PC-3 (cell line): ENCODE measurements around the gene MSI2.

Experiments used
- CTCF ChIP-seq: fragments of 300-600 bp; sonication (generic); conservative IDR thresholded peaks from 2 replicates; pipeline ENCODE4 v1.5.1; 2017; ENCODE audit warnings: antibody characterized with exemption, low read depth, mild to moderate bottlenecking, low read length
- EZH2 ChIP-seq: fragments of 300-600 bp; sonication (generic); IDR thresholded peaks from one replicate; pipeline ENCODE4 v1.6.1; 2017; ENCODE audit warnings: antibody characterized with exemption, mild to moderate bottlenecking, low read length; ENCODE audit not compliant: unreplicated experiment

- no peak for TF ChIP-seq CTCF
- no peak for TF ChIP-seq EZH2
Observed at GRCh38 chr17:57481910-57482391, 225.6 kb downstream of the MSI2 start.
